Lower leg skin (tissue), 4 donors: ENCODE results near the gene CFAP20DC. TPM values are rescaled to one million over a fixed set of nuclear protein-coding genes. Genes with fewer than 3 reads are reported as not detected.

Experiments used
- DNase-seq, 2 donors: peaks; one replicate each; pipeline ENCODE4 v3.0.0-alpha.2; 2019; ENCODE audit warnings: low spot score in 2 of 2
- H3K4me3 ChIP-seq: fragments of 200-600 bp; sonication (generic); 2 replicates; pipeline ENCODE4 v1.5.1; 2017; ENCODE audit warnings: mild to moderate bottlenecking, low read depth; ENCODE audit not compliant: poor library complexity, severe bottlenecking
- POLR2A ChIP-seq, 2 donors: fragments of 450-650 bp; IDR thresholded peaks; one replicate each; pipeline ENCODE4 v1.6.1; 2016 to 2017; ENCODE audit warnings: antibody characterized with exemption in 2 of 2, mild to moderate bottlenecking in 1 of 2, moderate library complexity in 1 of 2
- WGBS, 2 donors: methylation state at CpG; one replicate each; pipeline ENCODE4 v1.1.5; 2018; 5-methylcytosine and 5-hydroxymethylcytosine counted together
- intact Hi-C: fragments of 100-400 bp; cut with DNase I; formaldehyde crosslinking; loops from one replicate; pipeline ENCODE4 v1.15.0; 2023; ENCODE audit warnings: low total_unique reads
- total RNA-seq, 4 donors: library from RNA; depleted of rRNA; stranded (reverse); fragments of >200 nt; gene quantifications; one replicate each; pipeline ENCODE4 v1.1.0, GENCODE V29; 2016
- TF ChIP-seq, protein P1 (sequence below), 3 donors: fragments of 450-650 bp; IDR thresholded peaks; one replicate each; pipeline ENCODE4 v1.5.1; 2016; ENCODE audit warnings: antibody characterized with exemption in 3 of 3, mild to moderate bottlenecking in 3 of 3, moderate library complexity in 2 of 3

The CFAP20DC gene
- total RNA-seq, 4 donors from 2014 or later, result 0.11 to 0.94 (median 0.39) TPM

DNA sequence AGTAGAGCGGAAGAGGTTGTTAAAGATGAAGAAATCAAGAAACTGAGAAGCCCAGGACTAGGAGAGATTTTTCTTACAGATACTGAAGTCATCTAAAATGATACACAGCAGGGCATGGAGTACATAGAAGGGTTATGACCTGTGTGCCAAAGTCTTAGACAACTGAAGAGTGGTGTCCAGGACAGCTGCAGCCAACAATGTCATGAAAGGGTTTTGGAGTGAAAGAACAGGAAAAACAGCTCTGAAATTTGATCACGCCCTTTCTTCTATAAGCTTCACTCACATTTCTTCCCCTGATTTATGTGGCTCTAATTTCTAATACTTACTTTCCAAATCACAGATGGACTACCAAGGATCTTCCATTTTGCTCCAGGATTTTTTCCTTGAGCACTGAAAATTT, 3.0 kb downstream of the CFAP20DC start:
- H3K4me3 ChIP-seq, result no peak overlapping the region
- DNase-seq, result no peak
- WGBS, 2 donors, result 79 to 82% methylated on average over 2 of the region's 2 CpGs
- intact Hi-C loops, result no loop called here
- TF ChIP-seq POLR2A (IDR thresholded peaks at IDR 0.05), result no peak
- TF ChIP-seq, protein P1, sequence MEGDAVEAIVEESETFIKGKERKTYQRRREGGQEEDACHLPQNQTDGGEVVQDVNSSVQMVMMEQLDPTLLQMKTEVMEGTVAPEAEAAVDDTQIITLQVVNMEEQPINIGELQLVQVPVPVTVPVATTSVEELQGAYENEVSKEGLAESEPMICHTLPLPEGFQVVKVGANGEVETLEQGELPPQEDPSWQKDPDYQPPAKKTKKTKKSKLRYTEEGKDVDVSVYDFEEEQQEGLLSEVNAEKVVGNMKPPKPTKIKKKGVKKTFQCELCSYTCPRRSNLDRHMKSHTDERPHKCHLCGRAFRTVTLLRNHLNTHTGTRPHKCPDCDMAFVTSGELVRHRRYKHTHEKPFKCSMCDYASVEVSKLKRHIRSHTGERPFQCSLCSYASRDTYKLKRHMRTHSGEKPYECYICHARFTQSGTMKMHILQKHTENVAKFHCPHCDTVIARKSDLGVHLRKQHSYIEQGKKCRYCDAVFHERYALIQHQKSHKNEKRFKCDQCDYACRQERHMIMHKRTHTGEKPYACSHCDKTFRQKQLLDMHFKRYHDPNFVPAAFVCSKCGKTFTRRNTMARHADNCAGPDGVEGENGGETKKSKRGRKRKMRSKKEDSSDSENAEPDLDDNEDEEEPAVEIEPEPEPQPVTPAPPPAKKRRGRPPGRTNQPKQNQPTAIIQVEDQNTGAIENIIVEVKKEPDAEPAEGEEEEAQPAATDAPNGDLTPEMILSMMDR (IDR thresholded peaks at IDR 0.05), result no peak

DNA sequence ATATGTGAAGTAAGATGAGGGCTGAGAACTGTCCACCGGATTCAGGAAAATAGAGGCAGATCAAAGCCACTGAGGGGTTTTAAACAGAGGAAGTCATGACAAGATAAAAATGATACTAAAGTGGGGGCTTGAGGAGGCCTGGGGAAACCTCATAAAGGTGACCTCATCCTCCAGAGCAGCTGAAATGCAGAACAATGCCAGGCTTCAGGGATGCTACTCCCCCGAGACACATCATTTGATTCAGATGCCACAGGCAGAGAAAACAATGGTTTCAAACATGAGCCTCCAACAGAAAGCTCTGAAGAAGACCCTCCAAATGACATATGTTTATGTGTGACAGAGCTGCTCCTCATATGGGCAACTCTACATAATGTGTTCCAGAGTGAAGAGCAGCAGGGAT, 6.4 kb downstream of the CFAP20DC start:
- no peak for DNase-seq
- no peak for TF ChIP-seq POLR2A (IDR thresholded peaks at IDR 0.05)
- TF ChIP-seq, protein P1 (IDR thresholded peaks at IDR 0.05), result no peak
- 82 to 93% methylated on average over 2 of the region's 2 CpGs for WGBS, 2 donors
- intact Hi-C loops, result no loop called here
- no peak overlapping the region for H3K4me3 ChIP-seq

DNA sequence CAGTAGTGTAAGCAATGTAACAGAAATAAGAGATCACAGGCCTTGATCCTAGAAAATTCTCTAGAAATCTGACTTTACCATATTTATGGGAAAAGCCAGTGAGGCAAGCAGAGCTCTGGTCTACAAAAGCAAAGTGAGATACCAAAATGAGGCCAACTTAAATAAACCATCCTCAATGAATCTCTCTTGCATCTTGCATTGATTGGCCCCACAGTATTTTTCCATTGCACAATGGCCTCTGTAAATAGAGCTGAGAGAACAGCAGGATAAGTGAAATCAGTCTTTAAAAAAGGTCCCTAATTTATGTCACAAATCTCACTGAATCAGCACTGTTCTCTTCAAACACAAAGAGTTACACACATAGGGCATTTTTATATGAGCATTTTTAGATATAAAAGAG, 8.9 kb downstream of the CFAP20DC start:
- no peak for DNase-seq
- no peak overlapping the region for H3K4me3 ChIP-seq
- TF ChIP-seq, protein P1 (IDR thresholded peaks at IDR 0.05), result no peak
- no peak for TF ChIP-seq POLR2A (IDR thresholded peaks at IDR 0.05)
- intact Hi-C loops, result no loop called here

DNA sequence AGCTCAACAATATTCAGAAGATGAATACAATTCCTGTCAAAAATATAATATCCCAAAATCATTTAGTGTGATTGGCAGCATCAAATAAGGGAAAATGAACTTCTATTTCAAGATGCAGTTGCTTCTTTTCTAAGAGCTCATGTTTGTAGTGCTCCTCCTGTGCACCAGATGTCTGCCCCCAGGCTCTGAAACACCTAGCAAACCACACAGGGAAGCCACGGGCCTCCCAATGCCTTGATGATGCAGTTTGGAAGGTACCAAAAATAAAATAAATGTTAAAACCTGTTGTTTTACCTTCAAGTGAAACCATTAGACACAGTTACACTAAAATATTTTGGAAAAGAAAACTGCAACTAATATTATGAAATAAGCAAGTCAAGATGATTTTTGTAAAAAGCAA, 22.2 kb downstream of the CFAP20DC start:
- intact Hi-C loops, result no loop called here
- TF ChIP-seq POLR2A (IDR thresholded peaks at IDR 0.05), result no peak
- TF ChIP-seq, protein P1 (IDR thresholded peaks at IDR 0.05), result no peak
- 42 to 44% methylated on average over 1 of the region's 1 CpG for WGBS, 2 donors
- no peak for DNase-seq
- H3K4me3 ChIP-seq, result no peak overlapping the region

DNA sequence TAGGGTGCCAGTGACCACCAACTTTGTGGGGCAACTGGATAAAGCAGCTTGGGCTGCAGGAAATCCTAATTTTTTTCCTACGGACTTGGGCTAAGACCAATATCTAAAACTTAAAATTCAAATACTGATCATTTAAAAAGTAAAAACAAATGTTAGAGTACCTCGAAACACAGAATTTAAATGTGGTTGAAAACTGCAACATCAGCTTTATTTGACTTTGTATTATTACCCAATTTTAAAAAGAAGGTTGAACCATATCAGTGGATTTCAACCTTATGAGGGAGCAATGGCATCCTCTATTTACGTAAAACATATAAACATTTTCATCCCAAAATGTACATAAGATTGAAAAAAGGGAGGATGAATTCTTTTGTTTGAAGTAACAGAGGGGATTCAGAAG, 26.2 kb downstream of the CFAP20DC start:
- DNase-seq, result no peak
- TF ChIP-seq, protein P1 (IDR thresholded peaks at IDR 0.05), result no peak
- no peak for TF ChIP-seq POLR2A (IDR thresholded peaks at IDR 0.05)
- WGBS, 2 donors, result 62 to 64% methylated on average over 3 of the region's 3 CpGs
- intact Hi-C loops, result no loop called here
- no peak overlapping the region for H3K4me3 ChIP-seq

DNA sequence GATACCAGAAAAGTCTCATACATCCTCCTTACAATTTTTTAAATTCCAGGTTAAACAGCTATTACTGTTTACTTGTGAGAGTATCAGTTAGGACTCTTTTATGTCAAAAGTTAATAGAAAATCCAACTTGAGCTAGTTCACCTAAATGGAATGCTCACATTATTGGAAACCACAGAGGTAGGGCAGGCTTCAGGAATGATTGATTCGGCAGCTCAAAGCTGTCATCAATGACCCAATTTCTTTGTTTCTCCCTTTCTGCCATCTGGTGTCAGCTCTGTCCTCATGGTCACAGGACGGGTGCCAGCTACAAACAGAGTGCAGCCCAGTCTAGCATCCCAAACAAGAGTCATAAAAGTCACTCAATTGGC, 32.2 kb downstream of the CFAP20DC start:
- 50 to 64% methylated on average over 2 of the region's 2 CpGs for WGBS, 2 donors
- intact Hi-C loops, result no loop called here
- no peak overlapping the region for H3K4me3 ChIP-seq
- DNase-seq, result no peak
- TF ChIP-seq POLR2A (IDR thresholded peaks at IDR 0.05), result no peak
- TF ChIP-seq, protein P1 (IDR thresholded peaks at IDR 0.05), result no peak
